NCI-H1105 (cell line): ENCODE measurements around the gene NUP98.
"Not testable (repeated sequence)": the region's sequence is repeated elsewhere in the genome, so short reads cannot be mapped to it uniquely, and the experiment has no call there.

Experiments
- DNase-seq: peaks from one replicate; lab custom pipeline; 2025; lab: John Stamatoyannopoulos, UW

Gene NUP98

GRCh38 chr11:3799143-3799542 lies 1.8 kb upstream of the NUP98 start:
- DNase-seq = no peak

- DNase-seq = peak; percentile 47
Measured at GRCh38 chr11:3796801-3797328, 489 bp downstream of the NUP98 start.

DNA sequence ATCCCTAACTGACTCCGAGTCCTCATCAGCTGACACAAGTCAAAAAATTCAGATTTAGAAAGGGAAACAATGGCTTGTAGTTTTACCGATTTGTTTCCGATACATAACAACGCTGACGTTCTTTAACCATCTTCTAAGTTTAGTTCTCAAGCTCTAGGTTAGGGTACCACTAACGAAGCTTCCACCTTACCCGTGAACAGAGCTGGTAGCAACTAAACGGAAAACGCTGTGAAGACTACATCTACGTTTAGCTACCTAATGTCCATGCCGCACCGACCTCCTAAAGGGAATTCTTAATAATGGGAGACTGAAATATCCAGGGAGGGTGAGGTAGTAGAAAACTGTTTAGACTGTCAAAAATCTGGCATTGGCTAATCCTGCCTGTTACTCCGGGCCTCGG lies 1.0 kb downstream of the NUP98 start:
- DNase-seq = no peak

- DNase-seq = no peak
Measured at GRCh38 chr11:3796002-3796311, 1.4 kb downstream of the NUP98 start.

GRCh38 chr11:3795131-3796001 lies 2.0 kb downstream of the NUP98 start:
- no peak for DNase-seq

- not testable (repeated sequence) for DNase-seq
Measured at GRCh38 chr11:3794387-3794786, 3.0 kb downstream of the NUP98 start.

GRCh38 chr11:3786781-3787428 lies 10.4 kb downstream of the NUP98 start:
- DNase-seq = no peak

DNA sequence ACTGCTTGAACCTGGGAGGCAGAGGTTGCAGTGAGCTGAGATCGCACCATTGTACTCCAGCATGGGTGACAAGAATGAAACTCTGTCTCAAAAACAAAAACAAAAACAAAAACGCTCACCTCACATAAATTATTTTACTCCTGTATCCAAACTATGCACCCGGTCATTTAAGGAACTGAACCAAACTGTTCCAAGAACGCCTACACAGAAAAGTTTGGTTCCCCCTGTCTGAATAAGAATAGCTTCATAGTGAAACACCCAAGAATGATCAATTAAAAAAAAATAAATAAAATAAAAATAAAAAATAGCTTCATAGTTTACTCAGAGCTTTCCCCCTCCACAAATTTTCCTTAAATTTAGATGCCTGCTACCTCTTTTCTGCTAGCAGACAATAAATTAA lies 13.7 kb downstream of the NUP98 start:
- DNase-seq = no peak

GRCh38 chr11:3782963-3783362 lies 14.4 kb downstream of the NUP98 start:
- no peak for DNase-seq

GRCh38 chr11:3781423-3781822 lies 15.9 kb downstream of the NUP98 start:
- DNase-seq = no peak

DNA sequence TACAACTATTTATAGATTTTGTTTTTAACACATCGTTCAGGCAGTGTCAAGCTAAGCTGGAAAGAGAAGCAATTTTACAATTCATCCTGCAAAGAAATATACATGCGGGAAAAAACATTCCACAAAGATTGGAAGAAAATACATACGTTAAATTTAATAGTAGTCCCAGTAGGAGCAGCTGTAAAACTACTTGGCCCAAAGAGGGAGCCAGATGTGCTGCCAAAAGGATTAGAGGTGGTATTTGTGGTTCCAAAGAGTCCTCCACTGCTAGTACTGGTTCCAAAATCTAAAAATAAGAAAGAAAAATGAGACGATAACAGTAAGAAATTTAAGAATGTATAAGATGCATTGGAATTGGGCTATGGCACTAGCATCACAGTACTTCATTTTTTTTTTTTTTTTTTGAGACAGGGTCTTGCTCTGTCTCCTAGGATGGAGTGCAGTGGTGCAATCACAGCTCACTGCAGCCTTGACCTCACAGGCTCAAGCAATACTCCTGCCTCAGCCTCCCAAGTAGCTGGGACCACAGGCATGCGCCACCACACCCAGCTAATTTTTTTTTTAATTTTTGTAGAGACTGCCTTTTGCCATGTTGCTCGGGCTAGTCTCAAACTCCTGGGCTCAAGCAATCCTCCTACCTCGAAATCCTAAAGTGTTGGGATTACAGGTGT lies 21.5 kb downstream of the NUP98 start:
- DNase-seq = no peak

DNA sequence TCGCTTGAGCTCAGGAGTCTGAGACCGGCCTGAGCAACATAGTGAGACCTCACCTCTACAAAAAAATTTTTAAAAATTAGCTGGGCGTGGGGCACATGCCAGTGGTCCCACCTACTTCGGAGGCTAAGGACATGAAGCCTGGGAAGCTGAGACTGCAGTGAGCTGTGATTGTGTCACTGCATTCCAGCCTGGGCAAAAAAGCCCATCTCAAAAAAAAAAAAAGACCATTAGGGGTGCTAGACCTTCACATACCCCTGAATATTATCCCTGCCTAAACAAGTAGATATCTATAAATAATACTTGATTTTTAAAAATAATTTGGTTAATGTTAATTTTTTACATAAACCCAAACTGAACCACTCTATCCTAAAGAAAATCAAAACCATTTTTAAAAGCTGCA lies 24.2 kb downstream of the NUP98 start:
- no peak for DNase-seq

- DNase-seq = no peak
Measured at GRCh38 chr11:3767536-3767935, 29.8 kb downstream of the NUP98 start.

- DNase-seq = not testable (repeated sequence)
Measured at GRCh38 chr11:3766836-3767235, 30.5 kb downstream of the NUP98 start.

DNA sequence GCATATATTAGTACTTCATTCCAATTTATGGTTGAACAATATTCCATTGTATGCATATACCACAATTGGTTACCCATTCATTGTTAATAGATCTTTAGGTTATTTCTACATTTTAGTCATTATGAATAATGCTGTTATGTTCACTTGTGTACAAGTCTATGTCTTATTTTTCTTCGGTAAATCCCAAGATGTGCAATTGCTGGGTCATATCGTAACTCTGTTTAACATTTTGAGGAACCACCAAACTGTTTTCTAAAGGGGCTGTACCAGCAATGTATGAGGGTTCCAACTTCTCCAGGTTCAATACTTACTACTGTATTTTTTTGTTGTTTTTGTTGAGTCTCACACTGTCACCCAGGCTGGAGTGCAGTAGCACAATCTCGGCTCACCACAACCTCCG lies 33.1 kb downstream of the NUP98 start:
- no peak for DNase-seq

DNA sequence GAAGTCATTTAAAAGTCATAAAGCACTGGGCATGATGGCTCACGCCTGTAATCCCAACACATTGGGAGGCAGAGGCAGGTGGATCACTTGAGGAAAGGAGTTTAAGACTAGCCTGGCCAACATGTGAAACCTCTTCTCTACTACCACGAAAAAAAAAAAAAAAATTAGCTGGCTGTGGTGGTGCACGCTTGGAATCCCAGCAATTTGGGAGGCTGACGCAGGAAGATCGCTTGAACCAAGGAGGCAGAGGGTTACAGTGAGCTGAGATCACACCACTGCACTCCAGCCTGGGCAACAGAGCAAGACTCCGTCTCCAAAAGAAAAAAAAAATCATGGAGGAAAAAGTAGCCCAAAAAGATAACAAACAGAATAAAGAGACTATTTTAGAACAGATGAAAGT lies 42.2 kb downstream of the NUP98 start:
- DNase-seq = no peak

DNA sequence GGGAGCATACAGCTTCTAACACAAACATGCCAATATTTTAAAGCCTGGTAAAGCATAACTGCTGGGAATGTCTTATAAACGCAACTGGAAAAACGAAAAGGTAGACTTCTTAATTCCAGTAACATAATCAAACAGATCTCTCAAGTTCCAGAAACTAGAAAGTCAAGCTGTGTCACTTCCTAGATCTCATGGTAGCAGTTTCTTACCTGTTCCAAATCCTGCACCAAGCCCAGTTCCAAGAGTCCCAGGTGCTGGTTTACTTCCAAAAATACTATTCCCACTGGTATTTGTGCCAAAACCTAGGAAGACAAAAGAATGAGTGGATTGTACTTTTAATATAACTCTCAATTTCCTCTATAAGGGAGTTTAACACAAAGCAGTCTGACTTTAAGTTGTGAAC lies 44.2 kb downstream of the NUP98 start:
- DNase-seq = no peak

DNA sequence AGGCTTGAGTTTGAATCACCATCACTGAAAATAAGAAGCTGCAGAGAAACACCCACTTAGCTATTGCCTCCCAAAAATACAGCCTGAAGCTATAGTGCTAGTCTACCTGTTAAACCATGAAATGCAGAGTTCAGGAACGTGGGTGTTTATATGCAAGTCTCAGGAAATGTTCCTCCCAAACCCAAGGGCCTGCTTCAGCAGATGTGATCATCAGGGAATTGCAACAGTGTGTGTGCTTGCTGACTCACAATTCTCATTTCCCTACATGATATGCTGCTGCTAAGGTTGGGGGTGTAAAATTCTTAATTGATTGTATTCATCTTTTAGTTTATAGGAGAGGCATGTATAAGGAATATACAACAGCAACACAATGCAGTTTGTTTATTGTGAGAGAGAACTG lies 49.6 kb downstream of the NUP98 start:
- DNase-seq = no peak

DNA sequence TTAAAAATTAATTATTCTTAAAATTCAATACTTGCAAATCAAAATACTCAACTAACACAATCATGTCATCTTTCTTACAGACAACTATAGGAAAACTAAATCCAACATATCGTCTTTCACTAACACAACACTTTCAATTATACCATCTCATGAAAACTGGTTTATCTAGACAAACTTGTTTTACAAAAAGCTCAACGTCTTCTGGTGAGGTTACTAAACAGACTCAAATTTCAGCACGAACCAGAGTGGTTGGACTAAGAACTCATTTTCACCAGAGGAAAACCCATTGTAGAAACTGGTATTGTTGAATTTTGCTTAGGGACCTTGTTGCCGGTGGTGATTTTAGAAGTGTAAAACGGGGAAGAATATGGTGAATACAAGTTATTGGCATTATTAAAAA lies 52.2 kb downstream of the NUP98 start:
- DNase-seq = no peak

DNA sequence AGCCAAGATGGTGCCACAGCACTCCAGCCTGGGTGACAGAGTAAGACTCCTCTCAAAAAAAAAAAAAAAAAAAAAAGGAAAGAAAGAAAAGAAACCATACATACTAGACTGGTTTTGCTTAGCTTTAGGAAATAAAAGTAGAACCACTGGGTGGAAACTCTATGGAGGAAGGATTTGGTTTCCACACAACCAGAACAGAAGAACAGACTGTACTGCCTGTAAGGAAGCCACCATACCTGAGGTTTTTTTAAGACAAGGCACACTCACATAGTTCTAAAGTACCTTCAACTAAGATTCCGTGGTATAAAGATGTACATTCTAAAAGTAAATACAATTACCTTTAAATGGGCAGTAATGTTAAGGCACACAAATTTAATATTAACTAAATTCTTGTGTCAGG lies 58.6 kb downstream of the NUP98 start:
- DNase-seq = no peak

DNA sequence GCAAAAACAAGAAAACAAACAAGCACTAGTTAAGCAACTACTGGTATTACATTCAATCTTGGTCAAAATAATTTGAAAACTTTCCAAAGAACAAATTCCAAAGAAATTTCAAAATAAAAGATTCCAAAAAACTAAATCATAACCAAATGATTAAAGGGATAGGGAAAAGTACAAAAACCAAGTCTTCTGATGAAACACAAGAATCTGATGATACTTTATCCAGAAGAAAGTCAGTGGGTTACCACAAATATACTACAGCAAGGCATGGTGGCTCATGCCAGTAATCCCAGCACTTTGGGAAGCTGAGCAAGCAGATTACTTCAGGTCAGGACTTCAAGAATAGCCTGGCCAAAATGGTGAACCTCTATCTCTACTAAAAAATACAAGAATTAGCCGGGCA lies 59.1 kb downstream of the NUP98 start:
- DNase-seq = no peak

DNA sequence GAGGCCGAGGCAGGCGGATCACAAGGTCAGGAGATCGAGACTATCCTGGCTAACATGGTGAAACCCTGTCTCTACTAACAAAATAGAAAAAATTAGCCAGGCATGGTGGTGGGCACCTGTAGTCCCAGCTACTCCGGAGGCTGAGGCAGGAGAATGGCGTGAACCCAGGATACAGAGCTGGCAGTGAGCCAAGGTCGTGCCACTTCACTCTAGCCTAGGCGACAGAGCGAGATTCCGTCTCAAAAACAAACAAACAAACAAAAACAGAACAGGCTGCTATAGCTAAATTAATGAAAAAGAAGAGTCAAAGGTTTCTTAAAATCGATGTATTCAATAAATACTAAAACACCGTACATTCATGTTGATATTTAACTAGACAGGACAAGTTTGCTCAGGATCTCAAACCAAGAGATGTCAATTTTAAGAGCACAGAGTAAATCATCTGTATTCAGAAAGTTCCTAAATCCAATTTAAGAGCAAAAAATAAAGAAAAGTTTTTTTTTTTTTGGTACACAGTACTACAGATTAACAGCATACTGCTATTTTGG lies 59.9 kb downstream of the NUP98 start:
- no peak for DNase-seq

DNA sequence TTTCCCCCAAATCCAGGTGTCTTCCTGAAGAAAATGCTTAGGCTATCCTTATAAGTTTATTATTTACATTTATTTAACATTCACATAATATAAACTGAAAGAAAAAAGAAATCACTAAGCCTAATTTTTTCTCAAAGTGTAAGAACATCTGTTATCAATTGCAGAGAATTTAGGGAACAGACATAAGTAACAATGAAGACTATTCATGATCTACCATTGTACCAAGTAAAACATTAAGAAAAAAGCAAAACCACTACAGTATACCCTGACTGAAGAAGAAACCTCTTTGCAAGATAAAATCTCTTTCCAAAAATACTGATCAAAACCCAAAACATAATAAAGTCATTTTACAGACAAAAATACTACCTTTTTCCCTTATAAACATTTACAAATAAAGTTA lies 60.5 kb downstream of the NUP98 start:
- no peak for DNase-seq
